ENCODE data around the gene WDR75.

The WDR75 gene

DNA sequence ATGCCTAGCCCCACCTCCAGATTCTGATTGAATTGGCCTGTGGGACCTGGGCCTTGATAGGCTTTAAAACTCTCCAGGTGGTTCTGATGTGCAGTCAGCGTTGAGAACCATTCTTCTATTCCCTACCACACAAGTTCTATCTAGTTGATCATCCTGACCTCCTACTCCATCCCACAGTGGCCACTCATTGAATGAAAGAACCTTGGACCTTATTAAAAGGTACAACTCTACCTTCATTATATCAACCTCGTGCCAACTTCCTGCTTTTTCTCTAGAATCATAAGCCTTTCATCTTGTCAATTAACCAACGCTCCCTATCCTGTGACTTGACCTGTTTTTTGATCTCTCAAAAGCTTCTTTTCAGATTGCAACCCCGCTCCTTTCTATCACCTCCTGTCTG lies 83.5 kb downstream of the WDR75 start:
- Histone ChIP-seq H3K4me3 (replicated peaks; ENCODE audit: insufficient read depth, low read length) (no peak overlapping the region), H3K27ac (replicated peaks) (no peak overlapping the region), H3K27me3 (ENCODE audit: insufficient read depth, poor library complexity, severe bottlenecking) (no peaks in the 10 kb centered on the region)
- TF ChIP-seq, protein P1, sequence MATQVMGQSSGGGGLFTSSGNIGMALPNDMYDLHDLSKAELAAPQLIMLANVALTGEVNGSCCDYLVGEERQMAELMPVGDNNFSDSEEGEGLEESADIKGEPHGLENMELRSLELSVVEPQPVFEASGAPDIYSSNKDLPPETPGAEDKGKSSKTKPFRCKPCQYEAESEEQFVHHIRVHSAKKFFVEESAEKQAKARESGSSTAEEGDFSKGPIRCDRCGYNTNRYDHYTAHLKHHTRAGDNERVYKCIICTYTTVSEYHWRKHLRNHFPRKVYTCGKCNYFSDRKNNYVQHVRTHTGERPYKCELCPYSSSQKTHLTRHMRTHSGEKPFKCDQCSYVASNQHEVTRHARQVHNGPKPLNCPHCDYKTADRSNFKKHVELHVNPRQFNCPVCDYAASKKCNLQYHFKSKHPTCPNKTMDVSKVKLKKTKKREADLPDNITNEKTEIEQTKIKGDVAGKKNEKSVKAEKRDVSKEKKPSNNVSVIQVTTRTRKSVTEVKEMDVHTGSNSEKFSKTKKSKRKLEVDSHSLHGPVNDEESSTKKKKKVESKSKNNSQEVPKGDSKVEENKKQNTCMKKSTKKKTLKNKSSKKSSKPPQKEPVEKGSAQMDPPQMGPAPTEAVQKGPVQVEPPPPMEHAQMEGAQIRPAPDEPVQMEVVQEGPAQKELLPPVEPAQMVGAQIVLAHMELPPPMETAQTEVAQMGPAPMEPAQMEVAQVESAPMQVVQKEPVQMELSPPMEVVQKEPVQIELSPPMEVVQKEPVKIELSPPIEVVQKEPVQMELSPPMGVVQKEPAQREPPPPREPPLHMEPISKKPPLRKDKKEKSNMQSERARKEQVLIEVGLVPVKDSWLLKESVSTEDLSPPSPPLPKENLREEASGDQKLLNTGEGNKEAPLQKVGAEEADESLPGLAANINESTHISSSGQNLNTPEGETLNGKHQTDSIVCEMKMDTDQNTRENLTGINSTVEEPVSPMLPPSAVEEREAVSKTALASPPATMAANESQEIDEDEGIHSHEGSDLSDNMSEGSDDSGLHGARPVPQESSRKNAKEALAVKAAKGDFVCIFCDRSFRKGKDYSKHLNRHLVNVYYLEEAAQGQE (IDR thresholded peaks at IDR 0.05; ENCODE audit: insufficient replicate concordance, low read depth): no peak
- TF ChIP-seq, protein P2, sequence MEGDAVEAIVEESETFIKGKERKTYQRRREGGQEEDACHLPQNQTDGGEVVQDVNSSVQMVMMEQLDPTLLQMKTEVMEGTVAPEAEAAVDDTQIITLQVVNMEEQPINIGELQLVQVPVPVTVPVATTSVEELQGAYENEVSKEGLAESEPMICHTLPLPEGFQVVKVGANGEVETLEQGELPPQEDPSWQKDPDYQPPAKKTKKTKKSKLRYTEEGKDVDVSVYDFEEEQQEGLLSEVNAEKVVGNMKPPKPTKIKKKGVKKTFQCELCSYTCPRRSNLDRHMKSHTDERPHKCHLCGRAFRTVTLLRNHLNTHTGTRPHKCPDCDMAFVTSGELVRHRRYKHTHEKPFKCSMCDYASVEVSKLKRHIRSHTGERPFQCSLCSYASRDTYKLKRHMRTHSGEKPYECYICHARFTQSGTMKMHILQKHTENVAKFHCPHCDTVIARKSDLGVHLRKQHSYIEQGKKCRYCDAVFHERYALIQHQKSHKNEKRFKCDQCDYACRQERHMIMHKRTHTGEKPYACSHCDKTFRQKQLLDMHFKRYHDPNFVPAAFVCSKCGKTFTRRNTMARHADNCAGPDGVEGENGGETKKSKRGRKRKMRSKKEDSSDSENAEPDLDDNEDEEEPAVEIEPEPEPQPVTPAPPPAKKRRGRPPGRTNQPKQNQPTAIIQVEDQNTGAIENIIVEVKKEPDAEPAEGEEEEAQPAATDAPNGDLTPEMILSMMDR (IDR thresholded peaks at IDR 0.05; ENCODE audit: insufficient read depth, low read length): no peak
- no peak for TF ChIP-seq SPI1 (IDR thresholded peaks at IDR 0.05; ENCODE audit: borderline replicate concordance, low read depth)
- TF ChIP-seq GABPA (IDR thresholded peaks at IDR 0.05; ENCODE audit: low read depth): no peak
- TF ChIP-seq POLR2AphosphoS5 (IDR thresholded peaks at IDR 0.05; ENCODE audit: low read depth): no peak
- no peak for DNase-seq (ENCODE audit: low read depth in 1 of 2, low spot score in 1 of 2)

Measured in HL-60 (cell line).